EL (cell line): ENCODE measurements around the gene PVR.

Experiments used
- DNase-seq: peaks from one replicate; pipeline ENCODE4 v3.0.0-alpha.2; 2016

The PVR gene

GRCh38 chr19:44643605-44644401 lies at the start of gene PVR:
Gene PVR (plus strand): TSS chr19:44643910. CDS start chr19:44644097, 187 bp downstream.
- DNase-seq: peak; percentile 86

GRCh38 chr19:44596428-44597130 lies 47.1 kb upstream of the PVR start:
- no peak for DNase-seq

- no peak for DNase-seq
Measured at GRCh38 chr19:44597131-44597491, 46.6 kb upstream of the PVR start.

- no peak for DNase-seq
Measured at GRCh38 chr19:44598355-44598754, 45.4 kb upstream of the PVR start.

GRCh38 chr19:44598880-44599279 lies 44.8 kb upstream of the PVR start:
- DNase-seq: no peak

GRCh38 chr19:44600466-44600865 lies 43.2 kb upstream of the PVR start:
- no peak for DNase-seq

GRCh38 chr19:44602081-44602480 lies 41.6 kb upstream of the PVR start:
- DNase-seq: no peak

GRCh38 chr19:44603201-44603945 lies 40.3 kb upstream of the PVR start:
- DNase-seq: peak; percentile 97

GRCh38 chr19:44604241-44604640 lies 39.5 kb upstream of the PVR start:
- no peak for DNase-seq

GRCh38 chr19:44605547-44605946 lies 38.2 kb upstream of the PVR start:
- DNase-seq: no peak

GRCh38 chr19:44607049-44607448 lies 36.7 kb upstream of the PVR start:
- DNase-seq: peak; percentile 74

GRCh38 chr19:44607917-44608316 lies 35.8 kb upstream of the PVR start:
- no peak for DNase-seq

- peak; percentile 63 for DNase-seq
Measured at GRCh38 chr19:44608391-44608821, 35.3 kb upstream of the PVR start.

- DNase-seq: no peak
Measured at GRCh38 chr19:44609219-44609618, 34.5 kb upstream of the PVR start.

- DNase-seq: peak; percentile 55
Measured at GRCh38 chr19:44610497-44610896, 33.2 kb upstream of the PVR start.

GRCh38 chr19:44611812-44612295 lies 31.9 kb upstream of the PVR start:
- DNase-seq: no peak

GRCh38 chr19:44613295-44614178 lies 30.2 kb upstream of the PVR start, which contains the start of gene IGSF23:
Gene IGSF23 (plus strand): TSS chr19:44613563. CDS start chr19:44613646, 83 bp downstream.
- no peak for DNase-seq

GRCh38 chr19:44614313-44614712 lies 29.4 kb upstream of the PVR start:
- no peak for DNase-seq

- no peak for DNase-seq
Measured at GRCh38 chr19:44615863-44616247, 27.9 kb upstream of the PVR start.

GRCh38 chr19:44617110-44617880 lies 26.4 kb upstream of the PVR start:
- no peak for DNase-seq

GRCh38 chr19:44618640-44619357 lies 24.9 kb upstream of the PVR start:
- DNase-seq: no peak
